ENCODE measurements around the gene MLLT3. TPM values are rescaled to one million over a fixed set of nuclear protein-coding genes. Genes with fewer than 3 reads are reported as not detected.

The MLLT3 gene
- total RNA-seq, 2 experiments from 2014 or later, result 70.2 to 74.7 TPM

DNA sequence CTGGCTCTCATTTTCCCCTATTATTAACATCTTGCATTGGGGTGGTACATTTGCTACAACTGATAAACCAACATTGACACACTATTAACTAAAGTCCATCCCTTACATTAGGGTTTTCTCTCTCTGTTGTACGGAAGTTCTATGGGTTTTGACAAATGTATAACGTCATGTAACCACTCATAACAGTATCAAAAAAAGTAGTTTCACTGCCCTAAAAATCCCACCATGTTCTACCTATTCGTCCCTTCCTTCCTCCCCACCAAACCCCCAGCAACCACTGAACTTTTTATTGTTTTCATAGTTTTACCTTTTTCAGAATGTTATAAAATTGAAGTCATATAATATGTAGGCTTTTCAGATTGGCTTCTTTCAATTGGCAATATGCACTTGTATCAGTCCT lies 40.1 kb downstream of the MLLT3 start:
- Mint-ChIP-seq H3K27me3 (no peaks in the 10 kb centered on the region), H3K36me3 (ENCODE audit: low read depth) (peaks cover 67% of the 10 kb centered on the region), H3K27ac (no peak overlapping the region), H3K4me3 (no peak overlapping the region), H3K9me3 (peaks cover 23% of the 10 kb centered on the region), H3K4me1 (peaks cover 48% of the 10 kb centered on the region)
- POLR2A ChIA-PET, result no interaction called here
- CTCF ChIA-PET, result no interaction called here
- no peak for DNase-seq

DNA sequence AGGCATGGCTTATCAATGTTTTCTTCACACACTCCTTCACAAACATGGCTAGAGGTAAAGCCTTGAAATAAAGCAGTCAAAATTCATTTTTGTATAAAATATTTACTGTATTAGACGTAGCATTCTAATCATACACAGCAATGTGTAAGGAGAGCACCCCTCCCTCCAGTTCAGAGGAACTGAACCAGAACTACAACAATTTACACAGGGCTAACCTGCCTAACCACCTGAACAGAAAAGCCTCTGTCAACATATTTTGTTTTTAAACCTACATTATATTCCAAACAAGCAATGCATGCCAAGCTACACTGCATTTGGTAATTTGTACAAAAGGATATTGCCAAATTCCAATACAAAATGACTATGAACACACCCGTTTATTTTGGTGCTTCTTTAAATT lies 41.6 kb downstream of the MLLT3 start:
- Mint-ChIP-seq H3K4me1 (peaks cover 55% of the 10 kb centered on the region), H3K9me3 (peaks cover 23% of the 10 kb centered on the region), H3K36me3 (ENCODE audit: low read depth) (peaks cover 70% of the 10 kb centered on the region), H3K4me3 (no peak overlapping the region), H3K27me3 (no peaks in the 10 kb centered on the region), H3K27ac (no peak overlapping the region)
- DNase-seq, result no peak
- CTCF ChIA-PET, result no interaction called here
- POLR2A ChIA-PET, result no interaction called here

DNA sequence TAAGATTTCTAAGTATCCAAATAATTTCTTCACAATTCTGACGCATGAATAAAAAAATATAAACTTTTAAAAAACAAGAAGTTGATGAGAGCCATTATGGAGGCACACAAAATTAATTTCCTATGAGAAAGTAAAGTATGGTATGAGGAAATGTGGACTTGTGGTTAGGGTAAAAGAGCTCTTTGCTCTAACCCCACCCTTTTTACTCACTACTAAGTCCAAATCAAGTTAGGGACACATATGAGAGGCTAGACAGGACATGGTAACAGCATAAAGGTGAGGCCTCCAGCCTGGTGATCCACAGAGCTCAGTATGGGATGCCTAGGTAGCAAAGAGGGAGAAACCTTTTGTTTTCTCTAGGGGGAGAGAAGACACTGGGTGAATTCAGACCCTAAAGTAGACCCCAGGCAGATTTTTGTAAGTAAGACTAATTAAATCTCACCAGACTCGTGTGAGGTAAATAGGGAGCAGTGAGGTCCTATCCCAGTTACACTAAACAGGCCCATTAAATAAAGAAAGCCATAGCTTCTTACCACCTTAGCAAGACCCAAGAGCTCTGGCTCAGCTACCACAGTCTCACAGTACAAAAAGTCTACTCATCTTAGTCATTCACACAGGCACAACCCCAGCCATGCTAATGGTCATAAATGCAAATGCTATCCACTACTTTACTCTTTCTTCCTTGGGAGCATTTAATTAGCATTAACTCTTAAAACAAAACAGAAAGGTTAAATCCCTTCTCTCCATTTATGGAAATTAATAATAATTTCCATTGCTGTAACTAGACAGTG lies 42.6 kb downstream of the MLLT3 start:
- H3K9me3 Mint-ChIP-seq, result peaks cover 26% of the 10 kb centered on the region
- H3K36me3 Mint-ChIP-seq (ENCODE audit: low read depth), result peaks cover 69% of the 10 kb centered on the region
- ChIA-PET POLR2A (no interaction called here), CTCF (interaction anchor here (0.9 to 1.3 kb wide), 2 partner anchors 104 to 268 kb away, joined by 3 read pairs; partner anchors contain the start of gene FOCAD)
- no peak overlapping the region for H3K27ac Mint-ChIP-seq
- no peak overlapping the region for H3K4me3 Mint-ChIP-seq
- H3K27me3 Mint-ChIP-seq, result no peaks in the 10 kb centered on the region
- H3K4me1 Mint-ChIP-seq, result peaks cover 62% of the 10 kb centered on the region
- DNase-seq, result no peak

DNA sequence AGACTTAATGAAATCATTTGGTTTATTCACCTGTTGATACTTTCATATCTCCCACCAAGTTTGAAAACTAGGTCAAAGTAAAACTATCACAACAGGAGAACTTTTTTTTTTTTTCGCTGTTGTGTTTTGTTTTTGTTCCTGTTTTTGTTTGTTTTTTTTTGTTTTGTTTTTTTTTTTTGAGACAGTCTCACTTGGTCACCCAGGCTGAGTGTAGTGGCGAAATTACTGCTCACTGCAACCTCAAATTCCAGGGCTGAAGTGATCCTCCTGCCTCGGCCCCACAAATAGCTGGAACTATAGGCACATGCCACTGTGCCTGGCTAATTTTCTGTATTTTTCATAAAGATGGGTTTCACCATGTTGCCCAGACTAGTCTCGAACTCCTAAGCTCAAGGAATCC lies 49.3 kb downstream of the MLLT3 start:
- H3K27ac Mint-ChIP-seq, result peak overlapping the region; percentile 43
- H3K9me3 Mint-ChIP-seq, result peaks cover 22% of the 10 kb centered on the region
- POLR2A ChIA-PET, result no interaction called here
- no peaks in the 10 kb centered on the region for H3K27me3 Mint-ChIP-seq
- peaks cover 38% of the 10 kb centered on the region for H3K36me3 Mint-ChIP-seq (ENCODE audit: low read depth)
- DNase-seq, result no peak
- H3K4me1 Mint-ChIP-seq, result peaks cover 64% of the 10 kb centered on the region
- CTCF ChIA-PET, result no interaction called here
- no peak overlapping the region for H3K4me3 Mint-ChIP-seq

DNA sequence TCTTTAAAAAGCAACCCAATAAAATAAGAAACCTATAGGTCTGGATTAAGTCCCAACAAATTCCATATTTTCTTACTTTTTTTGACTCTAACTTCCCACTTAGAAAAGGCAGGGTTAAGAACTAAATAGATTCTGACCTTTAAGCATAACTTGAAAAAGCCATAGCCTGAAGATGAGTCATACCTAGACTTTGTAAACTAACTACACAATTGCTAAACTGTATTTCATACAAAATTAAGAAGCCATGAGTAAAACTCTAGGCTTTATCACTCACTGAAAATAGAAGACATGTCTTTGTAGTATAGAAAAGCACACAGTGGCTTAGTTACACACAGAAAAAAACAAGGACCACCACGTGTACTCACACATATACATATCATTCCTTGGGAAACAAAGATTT lies 51.5 kb downstream of the MLLT3 start:
- CTCF ChIA-PET, result no interaction called here
- H3K9me3 Mint-ChIP-seq, result peaks cover 9% of the 10 kb centered on the region
- H3K36me3 Mint-ChIP-seq (ENCODE audit: low read depth), result peaks cover 20% of the 10 kb centered on the region
- no peak overlapping the region for H3K4me3 Mint-ChIP-seq
- peaks cover 56% of the 10 kb centered on the region for H3K4me1 Mint-ChIP-seq
- DNase-seq, result no peak
- POLR2A ChIA-PET, result no interaction called here
- H3K27me3 Mint-ChIP-seq, result no peaks in the 10 kb centered on the region
- H3K27ac Mint-ChIP-seq, result no peak overlapping the region

DNA sequence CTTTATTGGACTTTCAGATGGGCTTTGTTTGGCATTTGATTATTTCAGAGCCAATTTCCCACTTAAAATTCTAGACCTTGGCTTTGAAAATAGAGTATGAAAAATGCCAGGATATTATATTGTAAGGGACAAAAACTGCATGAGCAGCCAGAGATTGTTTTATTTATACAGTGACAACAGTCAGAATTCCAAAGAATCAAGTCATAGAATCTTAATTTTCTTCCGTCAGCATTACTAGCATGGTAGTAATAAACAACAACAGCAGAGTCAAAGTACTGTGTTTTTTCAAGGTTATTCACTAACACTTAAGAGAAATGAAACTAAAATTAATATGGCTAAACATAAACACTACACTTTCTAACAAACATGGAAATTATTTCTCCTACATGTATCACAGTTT lies 52.2 kb downstream of the MLLT3 start:
- CTCF ChIA-PET, result interaction anchor here (0.6 to 1.3 kb wide), 2 partner anchors 13 to 783 kb away, joined by 3 to 4 read pairs; no protein-coding TSS in a partner anchor
- POLR2A ChIA-PET, result no interaction called here
- H3K4me3 Mint-ChIP-seq, result no peak overlapping the region

DNA sequence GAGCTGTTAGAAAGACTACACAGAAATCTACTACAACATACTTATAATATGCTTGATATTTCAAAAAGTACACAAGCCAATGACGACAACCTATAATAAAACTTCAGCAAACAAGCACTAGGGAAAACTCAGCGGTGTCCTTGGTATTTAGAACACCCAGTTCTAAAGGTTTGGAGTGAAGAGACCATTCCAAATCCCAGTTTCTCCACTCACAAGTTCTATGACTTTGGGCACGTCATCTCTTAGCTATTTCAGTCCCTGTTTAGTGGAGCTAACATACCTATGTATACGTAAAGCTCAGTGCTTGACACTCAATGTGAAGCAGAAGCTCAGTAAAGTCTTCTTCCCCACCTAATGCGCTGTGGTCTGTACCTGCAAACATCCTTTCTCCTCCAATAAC lies 52.8 kb downstream of the MLLT3 start:
- Mint-ChIP-seq H3K36me3 (ENCODE audit: low read depth) (peaks cover 13% of the 10 kb centered on the region), H3K4me1 (peaks cover 50% of the 10 kb centered on the region), H3K27me3 (no peaks in the 10 kb centered on the region), H3K27ac (no peak overlapping the region), H3K9me3 (peaks cover 2% of the 10 kb centered on the region), H3K4me3 (no peak overlapping the region)
- ChIA-PET CTCF (interaction anchor here (0.6 to 1.3 kb wide), 2 partner anchors 13 to 810 kb away, joined by 3 read pairs; no protein-coding TSS in a partner anchor), POLR2A (no interaction called here)
- DNase-seq, result no peak

More for the DNA sequence above, 52.2 kb downstream of the MLLT3 start:
- Mint-ChIP-seq H3K27ac (no peak overlapping the region), H3K4me1 (peaks cover 53% of the 10 kb centered on the region), H3K36me3 (ENCODE audit: low read depth) (peaks cover 16% of the 10 kb centered on the region), H3K9me3 (peaks cover 6% of the 10 kb centered on the region), H3K27me3 (no peaks in the 10 kb centered on the region)
- no peak for DNase-seq

DNA sequence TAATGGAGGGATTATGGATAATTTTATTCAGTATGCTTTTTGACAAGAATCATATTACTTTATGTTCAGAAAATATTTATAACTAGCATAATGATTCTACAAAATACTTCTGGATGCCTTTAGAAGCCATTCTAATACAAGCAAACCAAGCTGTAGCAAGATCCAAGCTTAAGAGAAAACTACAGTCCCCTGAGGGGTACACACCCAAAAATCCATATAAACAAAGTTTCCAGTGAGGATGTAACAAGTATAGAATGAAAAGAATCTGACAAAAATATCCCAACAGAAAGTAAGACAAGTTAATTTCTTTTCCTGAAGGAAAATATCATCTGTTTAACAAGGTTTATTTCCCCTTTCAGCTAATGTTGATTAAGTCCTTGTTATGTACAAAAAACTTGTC lies 53.9 kb downstream of the MLLT3 start:
- ChIA-PET CTCF (no interaction called here), POLR2A (no interaction called here)
- Mint-ChIP-seq H3K27me3 (no peaks in the 10 kb centered on the region), H3K9me3 (peaks cover 2% of the 10 kb centered on the region), H3K36me3 (ENCODE audit: low read depth) (peaks cover 12% of the 10 kb centered on the region), H3K27ac (no peak overlapping the region), H3K4me1 (peaks cover 52% of the 10 kb centered on the region), H3K4me3 (no peak overlapping the region)
- no peak for DNase-seq

DNA sequence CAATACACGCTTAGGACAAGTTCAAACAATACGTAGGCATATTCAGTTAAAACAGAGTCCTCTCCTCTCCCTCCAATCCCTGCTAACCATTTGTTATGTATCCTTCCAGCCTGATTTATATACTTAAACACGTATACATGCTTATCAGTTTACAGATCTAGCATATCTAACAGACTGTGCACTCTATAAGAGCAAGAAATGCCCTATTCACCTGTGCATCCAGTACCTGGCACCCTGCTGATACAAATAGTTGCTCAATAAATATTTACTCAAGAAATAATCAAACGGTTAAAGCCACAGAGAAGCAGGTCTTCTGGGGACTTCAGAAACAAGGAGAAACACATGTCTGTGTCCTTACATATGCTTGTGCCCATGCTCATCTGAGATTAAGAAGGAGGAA lies 55.9 kb downstream of the MLLT3 start:
- H3K9me3 Mint-ChIP-seq, result no peaks in the 10 kb centered on the region
- no peaks in the 10 kb centered on the region for H3K27me3 Mint-ChIP-seq
- no peak overlapping the region for H3K4me3 Mint-ChIP-seq
- ChIA-PET CTCF (no interaction called here), POLR2A (no interaction called here)
- no peak for DNase-seq
- peaks cover 5% of the 10 kb centered on the region for H3K36me3 Mint-ChIP-seq (ENCODE audit: low read depth)
- peaks cover 58% of the 10 kb centered on the region for H3K4me1 Mint-ChIP-seq
- no peak overlapping the region for H3K27ac Mint-ChIP-seq

DNA sequence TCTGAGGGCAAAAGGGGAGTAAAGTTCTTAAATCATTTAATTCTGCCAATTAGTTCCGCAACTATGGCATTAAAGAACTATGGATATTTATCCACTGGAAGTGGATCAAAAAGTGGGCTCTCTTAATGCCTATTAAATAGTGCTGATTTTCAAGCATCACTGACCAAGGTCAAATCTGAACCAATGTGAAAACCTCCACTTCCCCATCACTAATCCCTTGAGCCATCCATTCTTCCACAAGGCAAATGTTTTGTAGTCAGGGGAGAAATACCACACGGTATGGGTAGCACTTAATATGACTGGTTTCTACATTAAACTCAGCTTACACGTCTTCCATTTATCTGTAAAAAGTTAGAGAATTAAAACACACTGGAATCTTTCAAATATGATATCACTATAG lies 57.6 kb downstream of the MLLT3 start:
- no peaks in the 10 kb centered on the region for H3K27me3 Mint-ChIP-seq
- CTCF ChIA-PET, result no interaction called here
- no peak for DNase-seq
- H3K36me3 Mint-ChIP-seq (ENCODE audit: low read depth), result peaks cover 4% of the 10 kb centered on the region
- peaks cover 59% of the 10 kb centered on the region for H3K4me1 Mint-ChIP-seq
- no peaks in the 10 kb centered on the region for H3K9me3 Mint-ChIP-seq
- H3K4me3 Mint-ChIP-seq, result no peak overlapping the region
- no peak overlapping the region for H3K27ac Mint-ChIP-seq
- POLR2A ChIA-PET, result no interaction called here

DNA sequence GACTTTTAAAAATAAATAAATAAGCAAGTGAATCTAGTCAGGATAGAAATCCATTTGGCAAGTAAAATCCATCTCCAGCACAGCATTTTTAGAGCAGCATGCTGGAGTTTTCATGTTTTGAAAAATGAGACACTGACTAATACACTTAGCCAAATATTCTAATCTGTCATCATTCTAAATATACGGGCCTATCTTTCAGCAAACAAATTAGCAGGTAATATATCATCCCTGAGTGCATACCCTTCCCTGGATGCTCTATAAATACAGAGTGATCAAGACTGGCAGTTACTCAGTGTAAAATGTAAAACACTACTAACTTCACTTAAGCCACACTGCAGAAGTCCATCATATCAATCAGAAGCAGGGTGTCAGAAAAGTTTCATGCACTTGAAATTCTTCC lies 58.4 kb downstream of the MLLT3 start:
- H3K27me3 Mint-ChIP-seq, result no peaks in the 10 kb centered on the region
- POLR2A ChIA-PET, result no interaction called here
- DNase-seq, result no peak
- CTCF ChIA-PET, result no interaction called here
- H3K9me3 Mint-ChIP-seq, result no peaks in the 10 kb centered on the region
- no peak overlapping the region for H3K4me3 Mint-ChIP-seq
- peaks cover 4% of the 10 kb centered on the region for H3K36me3 Mint-ChIP-seq (ENCODE audit: low read depth)
- peaks cover 61% of the 10 kb centered on the region for H3K4me1 Mint-ChIP-seq
- H3K27ac Mint-ChIP-seq, result no peak overlapping the region

DNA sequence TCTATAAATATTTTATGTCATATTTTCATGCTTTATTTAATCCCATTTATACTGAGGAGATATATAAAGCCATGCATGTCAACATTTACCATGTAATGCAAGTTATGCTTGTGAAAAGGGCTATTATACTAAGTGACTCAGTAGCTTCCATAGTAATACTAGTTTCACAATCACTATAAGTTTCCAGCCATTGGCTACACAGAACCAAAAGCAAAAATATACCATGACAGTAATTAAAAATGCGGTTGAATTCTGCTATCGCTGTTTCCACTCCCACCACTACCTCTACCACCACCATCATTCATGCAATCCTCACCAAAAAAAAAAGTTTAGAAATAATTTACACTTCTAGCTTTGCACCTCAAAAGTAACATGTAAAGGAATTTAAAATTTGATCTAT lies 60.2 kb downstream of the MLLT3 start:
- H3K4me3 Mint-ChIP-seq, result no peak overlapping the region
- H3K36me3 Mint-ChIP-seq (ENCODE audit: low read depth), result peaks cover 8% of the 10 kb centered on the region
- peak overlapping the region; percentile 16 for H3K27ac Mint-ChIP-seq
- H3K27me3 Mint-ChIP-seq, result no peaks in the 10 kb centered on the region
- ChIA-PET CTCF (interaction anchor here (0.9 kb wide), 1 partner anchor 11 kb away, joined by 3 read pairs; no protein-coding TSS in a partner anchor), POLR2A (no interaction called here)
- DNase-seq, result no peak
- peaks cover 68% of the 10 kb centered on the region for H3K4me1 Mint-ChIP-seq
- no peaks in the 10 kb centered on the region for H3K9me3 Mint-ChIP-seq

DNA sequence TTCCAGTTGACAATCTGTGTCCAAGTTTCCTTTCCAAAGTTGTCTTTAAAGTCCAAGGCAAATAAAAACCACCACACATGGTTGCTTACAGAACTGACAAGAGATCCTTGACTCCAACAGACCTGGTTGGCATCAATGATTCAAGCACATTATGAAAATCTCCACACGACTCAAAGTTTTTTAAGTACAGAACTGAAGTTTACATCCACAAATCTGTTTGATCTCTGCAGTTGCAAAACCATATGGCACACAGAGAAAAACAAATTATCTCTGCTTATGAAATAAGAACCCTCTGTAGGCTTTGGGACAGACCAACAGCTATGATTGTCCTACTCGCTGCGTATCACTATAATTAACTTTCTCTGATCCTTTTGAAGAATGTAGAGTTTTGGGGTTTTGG lies 60.8 kb downstream of the MLLT3 start:
- H3K4me3 Mint-ChIP-seq, result no peak overlapping the region
- CTCF ChIA-PET, result no interaction called here

More for the DNA sequence above, 60.8 kb downstream of the MLLT3 start:
- DNase-seq, result no peak
- peaks cover 73% of the 10 kb centered on the region for H3K4me1 Mint-ChIP-seq
- H3K9me3 Mint-ChIP-seq, result no peaks in the 10 kb centered on the region
- peaks cover 8% of the 10 kb centered on the region for H3K36me3 Mint-ChIP-seq (ENCODE audit: low read depth)
- H3K27ac Mint-ChIP-seq, result no peak overlapping the region
- POLR2A ChIA-PET, result no interaction called here
- no peaks in the 10 kb centered on the region for H3K27me3 Mint-ChIP-seq

Data from activated CD4-positive, alpha-beta T cell treated with anti-CD3 and anti-CD28 coated beads, Interleukin-2, amount 10 ng/mL, durations not matched to agents 7 days and 5 days (primary cell).